HEK293 (cell line): Measurements from ENCODE around the gene WDR55.
"Not testable (repeated sequence)": the region's sequence is repeated elsewhere in the genome, so short reads cannot be mapped to it uniquely, and the experiment has no call there.

ENCODE experiments used
- REST ChIP-seq: fragments of 450-650 bp; formaldehyde crosslinking; IDR thresholded peaks from 2 replicates; pipeline ENCODE4 v1.5.1; 2016; ENCODE audit warnings: missing biosample characterization, missing genetic modification characterization
- ZBTB1 ChIP-seq: fragments of 450-650 bp; formaldehyde crosslinking; IDR thresholded peaks from 2 replicates; pipeline ENCODE4 v1.5.1; 2016; ENCODE audit warnings: missing biosample characterization, missing genetic modification characterization
- ZNF223 ChIP-seq: fragments of 450-650 bp; formaldehyde crosslinking; IDR thresholded peaks from 2 replicates; pipeline ENCODE4 v1.5.1; 2016; ENCODE audit warnings: missing biosample characterization, missing genetic modification characterization
- ZNF274 ChIP-seq, 2 experiments: fragments of 200-500 bp in 1 of 2; fragments of 450-650 bp in 1 of 2; sonication (Bioruptor generic) in 1 of 2; formaldehyde crosslinking in 1 of 2; IDR thresholded peaks; 2 replicates each; pipeline versions ENCODE4 v1.5.1 to v1.6.1; 2014 to 2016; ENCODE audit warnings: borderline replicate concordance in 1 of 2, inconsistent platforms in 1 of 2, low read length in 1 of 2, missing biosample characterization in 1 of 2, missing genetic modification characterization in 1 of 2
- ZNF362 ChIP-seq: fragments of 450-650 bp; formaldehyde crosslinking; IDR thresholded peaks from 2 replicates; pipeline ENCODE4 v1.5.1; 2016; ENCODE audit warnings: missing biosample characterization, missing genetic modification characterization
- ZNF398 ChIP-seq: fragments of 450-650 bp; formaldehyde crosslinking; IDR thresholded peaks from 2 replicates; pipeline ENCODE4 v1.5.1; 2017; ENCODE audit warnings: missing biosample characterization, missing genetic modification characterization
- ZNF639 ChIP-seq: fragments of 450-650 bp; formaldehyde crosslinking; IDR thresholded peaks from 2 replicates; pipeline ENCODE4 v1.5.1; 2016; ENCODE audit warnings: missing biosample characterization, missing genetic modification characterization

GRCh38 chr5:140660371-140660770 is 4.3 kb upstream of the WDR55 start:
- not testable (repeated sequence) for TF ChIP-seq ZNF639 (tag by site-specific recombination); ZNF223; REST; ZBTB1; ZNF274 (IDR thresholded peaks at IDR 0.05; ENCODE audit: low read length); ZNF274 (tag by site-specific recombination; IDR thresholded peaks at IDR 0.05; ENCODE audit: borderline replicate concordance); ZNF398; ZNF362
